Heart right ventricle (tissue), 16 donors: ENCODE measurements around the gene CELSR3. TPM values are rescaled to one million over a fixed set of nuclear protein-coding genes. Genes with fewer than 3 reads are reported as not detected.

ENCODE experiments used
- ATAC-seq, 8 donors: fragments of 200-7000 bp; cut with Tn5 transposase; one replicate each; pipeline ENCODE4 v1.9.1; 2020; ENCODE audit warnings: mild to moderate bottlenecking in 8 of 8, moderate library complexity in 8 of 8, moderate number of reproducible peaks in 1 of 8
- DNase-seq, 2 donors: peaks; one replicate each; pipeline ENCODE4 v3.0.0-alpha.2; 2020
- H3K27ac ChIP-seq, 10 donors: fragments of 200-600 bp; sonication (generic) in 2 of 10; one replicate each; pipeline versions ENCODE4 v1.5.0 to v1.8.0; 2020 to 2022; ENCODE audit warnings: mild to moderate bottlenecking in 3 of 10
- H3K27me3 ChIP-seq, 7 donors: fragments of 200-600 bp; one replicate each; pipeline ENCODE4 v1.8.0; 2021 to 2022; ENCODE audit warnings: mild to moderate bottlenecking in 2 of 7
- H3K36me3 ChIP-seq, 9 donors: fragments of 200-600 bp; sonication (generic) in 1 of 9; one replicate each; pipeline versions ENCODE4 v1.5.0 to v1.8.0; 2020 to 2022; ENCODE audit warnings: mild to moderate bottlenecking in 2 of 9
- H3K4me1 ChIP-seq, 9 donors: fragments of 200-600 bp; sonication (generic) in 1 of 9; one replicate each; pipeline versions ENCODE4 v1.5.0 to v1.8.0; 2020 to 2022; ENCODE audit warnings: mild to moderate bottlenecking in 4 of 9
- H3K4me3 ChIP-seq, 10 donors: fragments of 200-600 bp; sonication (generic) in 2 of 10; one replicate each; pipeline versions ENCODE4 v1.5.0 to v1.8.0; 2020 to 2022; ENCODE audit warnings: mild to moderate bottlenecking in 7 of 10, moderate library complexity in 2 of 10
- H3K9me3 ChIP-seq, 11 donors: fragments of 200-600 bp in 10 of 11; sonication (generic) in 2 of 11; one replicate each; pipeline versions ENCODE4 v1.5.0 to v1.8.0; 2013 to 2022; ENCODE audit warnings: mild to moderate bottlenecking in 2 of 11, control low read depth in 1 of 11, moderate library complexity in 1 of 11
- CTCF ChIP-seq, 9 donors: fragments of 200-600 bp; sonication (generic) in 2 of 9; IDR thresholded peaks; one replicate each; pipeline versions ENCODE4 v1.5.0 to v1.8.0; 2021 to 2022; ENCODE audit warnings: antibody characterized with exemption in 9 of 9, mild to moderate bottlenecking in 5 of 9, moderate library complexity in 1 of 9
- WGBS, 2 donors: extraction: QIAGEN DNeasy Blood & Tissue Kit; methylation state at CpG; one replicate each; pipeline ENCODE4 v1.1.7; 2013; ENCODE audit warnings: inconsistent platforms in 1 of 2; 5-methylcytosine and 5-hydroxymethylcytosine counted together
- intact Hi-C, 10 donors: fragments of 100-400 bp; cut with DNase I; formaldehyde crosslinking; loops; one replicate each; pipeline versions ENCODE4 v1.11.1 to v1.14.2; 2022
- polyA plus RNA-seq, 2 donors: library from polyadenylated mRNA; stranded (reverse); fragments of 200-250 nt; gene quantifications; one replicate each; pipeline ENCODE4 v1.2.3, GENCODE V29; 2013
- total RNA-seq, 10 donors: library from RNA; stranded (reverse); fragmentation: NEBNext Ultra II Directional in 3 of 10; extraction: Animal tissue kit (Norgen Biotek cat#: 25700) in 3 of 10; gene quantifications; one replicate each; pipeline versions ENCODE4 v1.2.1 to v1.2.4, GENCODE V29; 2021 to 2023
- donor health status: Arrhythmogenic right ventricular cardiomyopathy.
- donor health status: ischemic (EF 13 %, LVEDD 7.1; RV severe dilation, severe dysfunction).
- donor health status: healthy with polysubstance abuse.
- donor health status: DM: no; HTN: yes; CAD: no.
- donor health status: DM: no; HTN: no; CAD: no.
- donor health status: ischemic (EF 25% LVEDD 6.9; RV normal size, moderate dysfunction).
- donor health status: ischemic (EF 25% LVEDD 5.7; RV mildly dilated, moderate dysfunction).
- donor health status: healthy.
- donor health status: DM: yes; HTN: yes; CAD: no.
- donor health status: Ischemic cardiomyopathy.
- donor health status: ischemic (EF 35%, LVEDD 5.7; RV mildly dilated, moderate dysfunction).
- donor health status: nonischemic (EF 11% LVEDD 7.7; RV severe dilation, severe dysfunction).
- donor health status: DM: yes; HTN: yes; CAD: no.
- donor health status: PGD.
- donor health status: ischemic (EF 29% LVEDD 5.4; RV normal size, mild dysfunction).
- donor health status: nonischemic (EF 23%, LVEDD 6.1; RV moderate dilation, normal function).

CELSR3 gene
- total and polyA plus RNA-seq, 12 donors, result 0.10 to 0.44 (median 0.17) TPM

- Histone ChIP-seq H3K4me1 (no peaks in the 10 kb centered on the region), H3K36me3 (no peaks in the 10 kb centered on the region), H3K27ac (no peak overlapping the region), H3K4me3 (no peak overlapping the region), H3K9me3 (no peaks in the 10 kb centered on the region), H3K27me3 (no peaks in the 10 kb centered on the region)
- 94 to 98% methylated on average over 12 of the region's 12 CpGs for WGBS, 2 donors
- no peak for DNase-seq
- no peak for ATAC-seq
- intact Hi-C loops, result no loop called here
- TF ChIP-seq CTCF (IDR thresholded peaks at IDR 0.05), result no peak
Measured at GRCh38 chr3:48642605-48643004, 20.1 kb downstream of the CELSR3 start.

GRCh38 chr3:48641396-48641795 is 21.3 kb downstream of the CELSR3 start:
- TF ChIP-seq CTCF (IDR thresholded peaks at IDR 0.05), result no peak
- no peak overlapping the region for H3K4me3 ChIP-seq
- H3K27me3 ChIP-seq, result no peaks in the 10 kb centered on the region
- H3K36me3 ChIP-seq, result no peaks in the 10 kb centered on the region
- no peak overlapping the region for H3K27ac ChIP-seq
- no peak for ATAC-seq
- peaks cover 0 to 10% (median 3%) of the 10 kb centered on the region in 9 donors for H3K4me1 ChIP-seq
- WGBS, 2 donors, result 95 to 98% methylated on average over 3 of the region's 3 CpGs
- H3K9me3 ChIP-seq, result no peaks in the 10 kb centered on the region
- DNase-seq, result no peak
- intact Hi-C loops, result no loop called here

GRCh38 chr3:48639944-48640606 is 22.6 kb downstream of the CELSR3 start:
- WGBS, 2 donors, result 92 to 93% methylated on average over 38 of the region's 38 CpGs
- Histone ChIP-seq H3K36me3 (no peaks in the 10 kb centered on the region), H3K4me1 (peaks cover 5 to 17% (median 10%) of the 10 kb centered on the region in 9 donors), H3K27me3 (no peaks in the 10 kb centered on the region), H3K9me3 (no peaks in the 10 kb centered on the region), H3K27ac (no peak overlapping the region), H3K4me3 (no peak overlapping the region)
- DNase-seq (no peak), ATAC-seq (no peak)
- no peak for TF ChIP-seq CTCF (IDR thresholded peaks at IDR 0.05)
- intact Hi-C loops, result loop anchor here in 1 of 10 donors (10.0 kb wide), 1 partner anchor 175 kb away; a partner anchor contains a TSS

GRCh38 chr3:48637305-48637704 is 25.4 kb downstream of the CELSR3 start:
- no peak for DNase-seq
- Histone ChIP-seq H3K4me3 (no peak overlapping the region), H3K27me3 (no peaks in the 10 kb centered on the region), H3K9me3 (no peaks in the 10 kb centered on the region), H3K27ac (peak overlapping the region in 2 of 10 donors; percentile 89 to 91), H3K4me1 (peaks cover 5 to 28% (median 21%) of the 10 kb centered on the region in 9 donors), H3K36me3 (peaks cover 0 to 14% (median 0%) of the 10 kb centered on the region in 9 donors)
- WGBS, 2 donors, result 68 to 74% methylated on average over 6 of the region's 6 CpGs
- intact Hi-C loops, result loop anchor here in 1 of 10 donors (10.0 kb wide), 1 partner anchor 173 kb away; a partner anchor contains a TSS
- ATAC-seq, result no peak
- TF ChIP-seq CTCF (IDR thresholded peaks at IDR 0.05), result no peak
